Tibial nerve (tissue), 3 donors: Measurements from ENCODE around the gene EFNB2.

Source experiments
- CTCF ChIP-seq, 5 experiments: fragments of 200-600 bp in 3 of 5; fragments of 450-650 bp in 2 of 5; sonication (generic) in 3 of 5; IDR thresholded peaks; one replicate each; pipeline ENCODE4 v1.5.1; 2016 to 2019; ENCODE audit warnings: antibody characterized with exemption in 5 of 5, mild to moderate bottlenecking in 3 of 5, moderate library complexity in 2 of 5
- POLR2A ChIP-seq, 2 donors: fragments of 450-650 bp; IDR thresholded peaks; one replicate each; pipeline ENCODE4 v1.6.1; 2017; ENCODE audit warnings: antibody characterized with exemption in 2 of 2, mild to moderate bottlenecking in 2 of 2, moderate library complexity in 2 of 2

- TF ChIP-seq CTCF (IDR thresholded peaks at IDR 0.05): no peak
- TF ChIP-seq POLR2A (IDR thresholded peaks at IDR 0.05): no peak
Observed at GRCh38 chr13:106488076-106488475, 47.4 kb downstream of the EFNB2 start.
